ENCODE measurements around the gene COL4A6. TPM values are rescaled to one million over a fixed set of nuclear protein-coding genes. Genes with fewer than 3 reads are reported as not detected.

The COL4A6 gene
- total RNA-seq, 1 donor from 2014 or later: 21.1 TPM

DNA sequence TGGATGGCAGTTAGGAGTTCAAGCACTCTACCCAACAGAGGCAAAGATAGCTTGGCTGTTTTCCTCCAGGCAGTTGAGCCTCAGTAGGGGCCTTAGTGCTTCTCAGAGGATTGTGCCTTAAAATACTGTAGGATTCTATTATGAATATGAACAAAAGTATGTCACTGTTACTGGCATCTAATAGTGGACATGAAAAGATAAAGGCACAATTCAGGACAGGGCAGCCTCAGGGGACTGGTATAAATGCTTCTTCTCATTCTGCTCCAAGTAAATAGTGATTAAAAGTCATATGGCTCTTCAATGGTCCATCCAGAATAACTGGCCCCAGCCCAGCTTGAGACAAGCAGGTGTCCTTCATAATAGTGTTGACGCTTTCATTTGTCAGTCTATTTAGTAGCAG, 17.7 kb downstream of the COL4A6 start:
- no peak for FAIRE-seq

DNA sequence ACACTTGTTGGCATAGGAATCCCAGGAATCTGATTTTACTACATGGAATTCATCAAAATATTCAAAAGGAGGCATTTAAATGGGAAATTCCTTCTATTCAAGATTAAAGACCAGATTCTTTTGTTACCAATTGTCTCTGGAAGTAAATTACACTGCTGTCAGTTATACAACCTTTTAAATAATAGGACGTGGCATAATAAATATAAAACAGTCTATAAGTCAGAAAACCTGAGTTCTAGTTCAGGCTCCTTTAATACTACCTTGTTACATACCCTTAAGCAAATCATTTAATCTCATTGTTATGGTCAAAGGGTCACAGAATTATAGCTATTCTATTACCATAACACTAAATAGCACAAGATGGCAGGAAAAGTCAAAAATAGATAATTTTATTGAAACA, 18.8 kb downstream of the COL4A6 start:
- Histone ChIP-seq H3K4me3 (ENCODE audit: low read depth, low read length) (no peak overlapping the region), H3K27me3 (ENCODE audit: control insufficient read depth, insufficient read depth, low read length) (no peaks in the 10 kb centered on the region), H3K36me3 (ENCODE audit: control insufficient read depth, insufficient read depth, low read length) (no peaks in the 10 kb centered on the region)
- DNase-seq (ENCODE audit: low read depth): no peak
- TF ChIP-seq, protein P1, sequence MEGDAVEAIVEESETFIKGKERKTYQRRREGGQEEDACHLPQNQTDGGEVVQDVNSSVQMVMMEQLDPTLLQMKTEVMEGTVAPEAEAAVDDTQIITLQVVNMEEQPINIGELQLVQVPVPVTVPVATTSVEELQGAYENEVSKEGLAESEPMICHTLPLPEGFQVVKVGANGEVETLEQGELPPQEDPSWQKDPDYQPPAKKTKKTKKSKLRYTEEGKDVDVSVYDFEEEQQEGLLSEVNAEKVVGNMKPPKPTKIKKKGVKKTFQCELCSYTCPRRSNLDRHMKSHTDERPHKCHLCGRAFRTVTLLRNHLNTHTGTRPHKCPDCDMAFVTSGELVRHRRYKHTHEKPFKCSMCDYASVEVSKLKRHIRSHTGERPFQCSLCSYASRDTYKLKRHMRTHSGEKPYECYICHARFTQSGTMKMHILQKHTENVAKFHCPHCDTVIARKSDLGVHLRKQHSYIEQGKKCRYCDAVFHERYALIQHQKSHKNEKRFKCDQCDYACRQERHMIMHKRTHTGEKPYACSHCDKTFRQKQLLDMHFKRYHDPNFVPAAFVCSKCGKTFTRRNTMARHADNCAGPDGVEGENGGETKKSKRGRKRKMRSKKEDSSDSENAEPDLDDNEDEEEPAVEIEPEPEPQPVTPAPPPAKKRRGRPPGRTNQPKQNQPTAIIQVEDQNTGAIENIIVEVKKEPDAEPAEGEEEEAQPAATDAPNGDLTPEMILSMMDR (IDR thresholded peaks at IDR 0.05; ENCODE audit: insufficient read depth, low read length, severe bottlenecking): no peak
- FAIRE-seq: no peak

More for the DNA sequence above, 17.7 kb downstream of the COL4A6 start:
- no peak overlapping the region for H3K4me3 ChIP-seq (ENCODE audit: low read depth, low read length)
- H3K36me3 ChIP-seq (ENCODE audit: control insufficient read depth, insufficient read depth, low read length): no peaks in the 10 kb centered on the region
- TF ChIP-seq, protein P1 (IDR thresholded peaks at IDR 0.05; ENCODE audit: insufficient read depth, low read length, severe bottlenecking): no peak
- no peak for DNase-seq (ENCODE audit: low read depth)
- H3K27me3 ChIP-seq (ENCODE audit: control insufficient read depth, insufficient read depth, low read length): no peaks in the 10 kb centered on the region

DNA sequence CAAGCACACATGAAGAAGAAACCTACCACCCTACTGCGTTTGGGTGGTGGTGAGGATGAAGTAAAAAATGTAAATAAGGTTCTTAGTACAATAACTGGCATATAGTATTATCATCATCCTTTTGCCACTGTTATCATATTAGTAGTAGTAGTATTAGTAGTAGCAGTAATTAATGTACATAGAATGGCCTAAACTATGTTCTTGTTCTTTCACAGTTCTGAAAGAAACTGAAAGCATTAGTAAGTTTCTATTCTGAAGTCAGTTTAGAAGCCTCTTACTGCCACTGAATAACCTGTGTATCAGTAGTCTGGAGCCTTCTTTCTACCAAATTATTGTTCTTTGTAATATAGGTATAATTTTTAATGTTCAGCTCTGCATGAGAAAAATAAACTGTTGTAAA, 21.0 kb downstream of the COL4A6 start:
- no peak overlapping the region for H3K4me3 ChIP-seq (ENCODE audit: low read depth, low read length)
- no peak for FAIRE-seq
- no peaks in the 10 kb centered on the region for H3K27me3 ChIP-seq (ENCODE audit: control insufficient read depth, insufficient read depth, low read length)
- no peaks in the 10 kb centered on the region for H3K36me3 ChIP-seq (ENCODE audit: control insufficient read depth, insufficient read depth, low read length)
- DNase-seq (ENCODE audit: low read depth): no peak
- TF ChIP-seq, protein P1 (IDR thresholded peaks at IDR 0.05; ENCODE audit: insufficient read depth, low read length, severe bottlenecking): no peak

DNA sequence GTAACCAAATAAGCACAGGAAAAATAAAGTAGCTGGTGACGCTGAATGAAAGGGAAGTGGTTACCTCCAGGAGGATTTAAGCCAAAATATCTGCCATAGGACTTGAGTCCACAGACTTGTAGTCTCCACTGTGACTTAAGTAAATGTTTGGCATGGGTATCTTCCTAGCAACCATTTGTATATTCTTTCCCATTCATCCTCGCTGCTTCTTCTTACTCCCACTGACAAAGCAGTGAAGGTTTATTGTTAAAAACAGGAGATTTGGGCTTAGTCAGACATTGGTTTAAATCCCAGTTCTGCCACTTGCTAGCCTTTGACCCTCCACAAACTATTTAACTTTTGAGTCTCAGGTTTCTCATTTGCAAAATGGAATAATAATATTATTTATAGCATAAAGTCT, 22.3 kb downstream of the COL4A6 start:
- DNase-seq (ENCODE audit: low read depth) (no peak), FAIRE-seq (peak; percentile 7)
- no peak overlapping the region for H3K4me3 ChIP-seq (ENCODE audit: low read depth, low read length)
- H3K36me3 ChIP-seq (ENCODE audit: control insufficient read depth, insufficient read depth, low read length): no peaks in the 10 kb centered on the region
- no peaks in the 10 kb centered on the region for H3K27me3 ChIP-seq (ENCODE audit: control insufficient read depth, insufficient read depth, low read length)
- TF ChIP-seq, protein P1 (IDR thresholded peaks at IDR 0.05; ENCODE audit: insufficient read depth, low read length, severe bottlenecking): no peak

DNA sequence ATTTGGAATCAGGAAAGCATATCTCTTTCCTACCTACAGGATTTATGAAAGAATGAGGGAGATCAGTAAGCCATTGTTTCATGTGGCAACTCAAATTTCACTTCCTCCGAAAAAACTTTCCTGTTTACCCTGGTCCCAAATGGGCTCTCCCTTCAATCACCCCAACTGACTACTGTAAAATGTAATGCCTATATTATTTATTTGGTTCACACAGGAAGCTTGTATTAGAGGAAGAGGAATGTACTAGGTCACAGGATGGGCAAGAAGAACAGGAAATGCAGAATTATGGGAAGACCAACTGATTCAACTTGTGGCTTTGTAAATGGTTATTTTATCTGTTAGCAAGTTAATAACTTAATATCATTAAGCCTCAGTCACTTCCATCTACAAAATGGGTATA, 23.1 kb downstream of the COL4A6 start:
- Histone ChIP-seq H3K4me3 (ENCODE audit: low read depth, low read length) (no peak overlapping the region), H3K27me3 (ENCODE audit: control insufficient read depth, insufficient read depth, low read length) (no peaks in the 10 kb centered on the region), H3K36me3 (ENCODE audit: control insufficient read depth, insufficient read depth, low read length) (no peaks in the 10 kb centered on the region)
- peak; percentile 21 for DNase-seq (ENCODE audit: low read depth)
- TF ChIP-seq, protein P1 (IDR thresholded peaks at IDR 0.05; ENCODE audit: insufficient read depth, low read length, severe bottlenecking): no peak
- no peak for FAIRE-seq

DNA sequence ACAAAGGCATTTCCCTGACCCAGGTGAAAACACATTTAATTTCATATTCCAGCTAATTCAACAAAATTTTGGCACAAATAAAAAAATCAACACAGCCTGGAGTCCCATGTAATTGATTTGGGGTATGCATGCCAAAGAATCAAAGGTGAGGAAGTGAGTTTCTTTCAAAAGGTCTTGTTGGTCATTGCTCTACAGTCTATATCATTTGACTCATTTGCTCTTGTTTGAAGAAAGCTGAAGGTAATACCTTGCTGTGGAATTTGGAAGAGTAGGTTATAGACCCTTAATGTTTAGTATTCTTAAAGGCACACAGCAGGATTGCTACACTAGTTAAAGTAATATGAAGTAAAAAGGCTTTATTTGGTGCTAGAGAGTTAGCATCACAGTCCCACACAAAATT, 25.4 kb downstream of the COL4A6 start:
- FAIRE-seq (no peak), DNase-seq (ENCODE audit: low read depth) (peak; percentile 65)
- TF ChIP-seq, protein P1 (IDR thresholded peaks at IDR 0.05; ENCODE audit: insufficient read depth, low read length, severe bottlenecking): no peak
- H3K4me3 ChIP-seq (ENCODE audit: low read depth, low read length): no peak overlapping the region
- no peaks in the 10 kb centered on the region for H3K36me3 ChIP-seq (ENCODE audit: control insufficient read depth, insufficient read depth, low read length)
- no peaks in the 10 kb centered on the region for H3K27me3 ChIP-seq (ENCODE audit: control insufficient read depth, insufficient read depth, low read length)
